Stimulated activated CD8-positive, alpha-beta memory T cell treated with anti-CD3 and anti-CD28 coated beads, Interleukin-12 subunit alpha, Interleukin-12 subunit beta, amount 100 ng/mL, for 4 hours (primary cell): ENCODE measurements around the gene METTL27.
"Not testable (repeated sequence)": the region's sequence is repeated elsewhere in the genome, so short reads cannot be mapped to it uniquely, and the experiment has no call there.

ENCODE experiments used
- DNase-seq: peaks from one replicate; pipeline ENCODE4 v3.0.0-alpha.2; 2020; ENCODE audit warnings: low read depth

The METTL27 gene

GRCh38 chr7:73838642-73839041 lies 3.7 kb downstream of the METTL27 start:
- DNase-seq, result no peak

GRCh38 chr7:73837167-73837566 lies 5.1 kb downstream of the METTL27 start:
- not testable (repeated sequence) for DNase-seq

GRCh38 chr7:73834626-73835191 lies 7.6 kb downstream of the METTL27 start:
- DNase-seq, result no peak

- DNase-seq, result no peak
Measured at GRCh38 chr7:73833251-73833919, 8.9 kb downstream of the METTL27 start.

- no peak for DNase-seq
Measured at GRCh38 chr7:73832806-73833205, 9.5 kb downstream of the METTL27 start.

GRCh38 chr7:73831834-73832651 lies 10.3 kb downstream of the METTL27 start:
- no peak for DNase-seq

GRCh38 chr7:73831584-73831833 lies 10.8 kb downstream of the METTL27 start:
- no peak for DNase-seq

GRCh38 chr7:73830681-73831583 lies 11.4 kb downstream of the METTL27 start, which contains the start of gene CLDN4:
CLDN4 (plus strand) TSS chr7:73830996; CDS start chr7:73831202, 206 bp downstream.
- no peak for DNase-seq

- no peak for DNase-seq
Measured at GRCh38 chr7:73829921-73830680, 12.2 kb downstream of the METTL27 start.

- no peak for DNase-seq
Measured at GRCh38 chr7:73829505-73829904, 12.8 kb downstream of the METTL27 start.

- DNase-seq, result no peak
Measured at GRCh38 chr7:73828972-73829371, 13.3 kb downstream of the METTL27 start.

- no peak for DNase-seq
Measured at GRCh38 chr7:73828107-73828803, 14.1 kb downstream of the METTL27 start.

GRCh38 chr7:73827567-73828106 lies 14.7 kb downstream of the METTL27 start:
- DNase-seq, result no peak

GRCh38 chr7:73824986-73825385 lies 17.3 kb downstream of the METTL27 start:
- DNase-seq, result no peak

- no peak for DNase-seq
Measured at GRCh38 chr7:73823873-73824592, 18.3 kb downstream of the METTL27 start.

GRCh38 chr7:73823257-73823656 lies 19.1 kb downstream of the METTL27 start:
- no peak for DNase-seq

- no peak for DNase-seq
Measured at GRCh38 chr7:73822319-73823173, 19.8 kb downstream of the METTL27 start.

- DNase-seq, result not testable (repeated sequence)
Measured at GRCh38 chr7:73821597-73822285, 20.6 kb downstream of the METTL27 start.
